DMS153 (cell line): ENCODE results near the gene RCAN3.

Source experiments
- DNase-seq: peaks from one replicate; lab custom pipeline; 2025; lab: John Stamatoyannopoulos, UW

Gene RCAN3

GRCh38 chr1:24551290-24551959 is 48.8 kb downstream of the RCAN3 start:
- no peak for DNase-seq

GRCh38 chr1:24551960-24552571 is 49.4 kb downstream of the RCAN3 start:
- DNase-seq, result no peak

GRCh38 chr1:24553931-24554330 is 51.3 kb downstream of the RCAN3 start:
- DNase-seq, result no peak

GRCh38 chr1:24554714-24555113 is 52.1 kb downstream of the RCAN3 start:
- DNase-seq, result no peak

GRCh38 chr1:24555591-24556413 is 53.2 kb downstream of the RCAN3 start, which contains the start of gene NCMAP:
Gene NCMAP (plus strand): TSS chr1:24556087. CDS start chr1:24595431, 39,344 bp downstream.
- no peak for DNase-seq

- DNase-seq, result no peak
Measured at GRCh38 chr1:24556414-24556795, 53.8 kb downstream of the RCAN3 start.

GRCh38 chr1:24557220-24557619 is 54.6 kb downstream of the RCAN3 start:
- DNase-seq, result no peak

- no peak for DNase-seq
Measured at GRCh38 chr1:24557711-24558131, 55.1 kb downstream of the RCAN3 start.

- DNase-seq, result no peak
Measured at GRCh38 chr1:24558455-24558854, 55.8 kb downstream of the RCAN3 start.

GRCh38 chr1:24558902-24559791 is 56.5 kb downstream of the RCAN3 start:
- DNase-seq, result peak; percentile 48

GRCh38 chr1:24560361-24560760 is 57.7 kb downstream of the RCAN3 start:
- DNase-seq, result no peak

GRCh38 chr1:24562625-24563024 is 60.0 kb downstream of the RCAN3 start:
- no peak for DNase-seq

GRCh38 chr1:24564695-24565094 is 62.1 kb downstream of the RCAN3 start:
- DNase-seq, result no peak

- no peak for DNase-seq
Measured at GRCh38 chr1:24566236-24566867, 63.7 kb downstream of the RCAN3 start.

GRCh38 chr1:24567792-24568388 is 65.3 kb downstream of the RCAN3 start:
- peak; percentile 62 for DNase-seq

- no peak for DNase-seq
Measured at GRCh38 chr1:24568475-24568874, 65.8 kb downstream of the RCAN3 start.

- DNase-seq, result no peak
Measured at GRCh38 chr1:24570265-24571125, 67.9 kb downstream of the RCAN3 start.

- no peak for DNase-seq
Measured at GRCh38 chr1:24572301-24572700, 69.7 kb downstream of the RCAN3 start.

- no peak for DNase-seq
Measured at GRCh38 chr1:24575905-24576587, 73.4 kb downstream of the RCAN3 start.
